Measurements from ENCODE around the gene TMTC1.

Gene TMTC1

GRCh38 chr12:29671742-29672141 is 112.0 kb downstream of the TMTC1 start:
- Histone ChIP-seq H3K36me3 (ENCODE audit: control insufficient read depth, insufficient read depth, low read length) (no peaks in the 10 kb centered on the region), H3K4me1 (ENCODE audit: control insufficient read depth, insufficient read depth, low read length) (no peaks in the 10 kb centered on the region), H3K27ac (ENCODE audit: low read depth, low read length) (no peak overlapping the region), H3K4me3 (ENCODE audit: low read length) (no peak overlapping the region), H3K9ac (ENCODE audit: low read length) (no peak overlapping the region), H3K27me3 (ENCODE audit: control insufficient read depth, insufficient read depth, low read length) (no peaks in the 10 kb centered on the region)

- no peaks in the 10 kb centered on the region for H3K36me3 ChIP-seq (ENCODE audit: control insufficient read depth, insufficient read depth, low read length)
- no peak overlapping the region for H3K4me3 ChIP-seq (ENCODE audit: low read length)
- no peak overlapping the region for H3K27ac ChIP-seq (ENCODE audit: low read depth, low read length)
- H3K4me1 ChIP-seq (ENCODE audit: control insufficient read depth, insufficient read depth, low read length) = no peaks in the 10 kb centered on the region
- H3K27me3 ChIP-seq (ENCODE audit: control insufficient read depth, insufficient read depth, low read length) = no peaks in the 10 kb centered on the region
- H3K9ac ChIP-seq (ENCODE audit: low read length) = no peak overlapping the region
These were observed 116.7 kb downstream of the TMTC1 start for GRCh38 chr12:29667011-29667410.

- H3K4me3 ChIP-seq (ENCODE audit: low read length) = no peak overlapping the region
- H3K27ac ChIP-seq (ENCODE audit: low read depth, low read length) = no peak overlapping the region
- H3K4me1 ChIP-seq (ENCODE audit: control insufficient read depth, insufficient read depth, low read length) = no peaks in the 10 kb centered on the region
- H3K27me3 ChIP-seq (ENCODE audit: control insufficient read depth, insufficient read depth, low read length) = no peaks in the 10 kb centered on the region
- H3K9ac ChIP-seq (ENCODE audit: low read length) = no peak overlapping the region
- no peaks in the 10 kb centered on the region for H3K36me3 ChIP-seq (ENCODE audit: control insufficient read depth, insufficient read depth, low read length)
These were observed 118.6 kb downstream of the TMTC1 start for GRCh38 chr12:29665107-29665506.

DNA sequence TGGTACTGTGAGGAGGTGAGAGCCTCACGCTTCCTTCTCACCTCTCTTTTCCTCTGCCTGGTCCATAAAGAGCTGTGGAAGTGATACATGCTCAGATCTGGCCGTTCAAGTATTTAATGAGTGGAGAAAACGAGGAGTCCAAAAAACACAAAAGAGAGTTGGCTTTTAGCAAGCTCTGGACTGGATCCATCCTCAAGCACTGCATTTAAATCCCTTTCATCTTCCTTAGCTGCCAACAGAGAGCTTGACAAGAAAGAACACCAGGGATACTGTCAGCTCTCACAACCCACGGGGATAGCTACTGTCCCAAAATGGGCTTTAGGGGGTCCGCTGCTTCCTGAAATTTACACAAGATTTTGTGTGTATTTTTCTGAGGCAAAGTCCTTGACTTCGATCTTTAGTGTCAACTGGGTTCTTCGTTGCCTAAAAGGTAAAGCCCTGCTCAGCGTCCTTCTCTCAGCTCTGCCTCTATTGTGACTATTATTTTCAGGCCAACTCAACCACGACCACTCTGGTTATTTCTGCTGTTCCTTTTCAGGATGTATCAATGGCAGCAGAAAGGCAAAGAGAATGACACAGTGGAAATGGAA is 120.9 kb downstream of the TMTC1 start:
- H3K4me3 ChIP-seq (ENCODE audit: low read length) = no peak overlapping the region
- no peaks in the 10 kb centered on the region for H3K36me3 ChIP-seq (ENCODE audit: control insufficient read depth, insufficient read depth, low read length)
- no peak overlapping the region for H3K9ac ChIP-seq (ENCODE audit: low read length)
- no peaks in the 10 kb centered on the region for H3K4me1 ChIP-seq (ENCODE audit: control insufficient read depth, insufficient read depth, low read length)
- no peak overlapping the region for H3K27ac ChIP-seq (ENCODE audit: low read depth, low read length)
- no peaks in the 10 kb centered on the region for H3K27me3 ChIP-seq (ENCODE audit: control insufficient read depth, insufficient read depth, low read length)

- Histone ChIP-seq H3K4me1 (ENCODE audit: control insufficient read depth, insufficient read depth, low read length) (no peaks in the 10 kb centered on the region), H3K36me3 (ENCODE audit: control insufficient read depth, insufficient read depth, low read length) (no peaks in the 10 kb centered on the region), H3K4me3 (ENCODE audit: low read length) (no peak overlapping the region), H3K27me3 (ENCODE audit: control insufficient read depth, insufficient read depth, low read length) (no peaks in the 10 kb centered on the region), H3K27ac (ENCODE audit: low read depth, low read length) (no peak overlapping the region), H3K9ac (ENCODE audit: low read length) (no peak overlapping the region)
These were observed 122.9 kb downstream of the TMTC1 start for GRCh38 chr12:29660847-29661246.

DNA sequence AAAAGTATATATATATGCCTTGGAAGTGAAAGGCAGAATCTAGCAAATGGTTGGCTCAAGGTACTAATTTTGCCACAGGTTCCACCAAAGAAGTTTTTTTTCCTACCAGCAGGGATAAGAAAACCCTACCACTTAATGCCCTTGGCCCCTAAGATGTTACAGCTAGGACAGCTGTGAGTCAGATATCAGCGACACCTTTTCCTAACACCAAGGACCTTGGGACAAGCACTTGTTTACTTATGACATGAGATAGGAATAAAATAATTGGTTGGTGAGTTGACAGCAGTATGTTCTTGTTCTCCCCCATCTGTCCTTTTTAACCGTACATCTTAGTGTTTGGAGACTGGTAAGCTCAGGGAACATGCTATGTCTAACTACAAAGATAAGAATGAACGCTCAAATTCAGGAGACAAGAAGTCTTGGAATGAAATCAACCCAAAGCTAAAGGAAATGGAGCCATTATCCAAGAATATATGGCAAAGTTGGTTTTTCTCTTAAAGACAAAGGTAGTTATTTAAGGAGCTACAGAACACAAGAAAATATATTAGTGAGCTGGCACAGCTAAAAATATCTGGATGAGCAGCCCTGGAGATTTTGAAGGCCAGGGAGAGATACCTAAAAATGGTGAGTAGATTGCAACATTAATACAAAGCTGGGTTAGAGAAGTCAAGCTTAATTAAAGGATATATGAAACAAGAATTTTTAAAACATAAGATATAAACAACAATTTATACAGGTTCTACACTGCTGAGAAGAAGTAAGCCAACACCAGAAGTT is 126.8 kb downstream of the TMTC1 start:
- no peaks in the 10 kb centered on the region for H3K4me1 ChIP-seq (ENCODE audit: control insufficient read depth, insufficient read depth, low read length)
- H3K36me3 ChIP-seq (ENCODE audit: control insufficient read depth, insufficient read depth, low read length) = no peaks in the 10 kb centered on the region
- H3K27ac ChIP-seq (ENCODE audit: low read depth, low read length) = no peak overlapping the region
- H3K9ac ChIP-seq (ENCODE audit: low read length) = no peak overlapping the region
- no peak overlapping the region for H3K4me3 ChIP-seq (ENCODE audit: low read length)
- no peaks in the 10 kb centered on the region for H3K27me3 ChIP-seq (ENCODE audit: control insufficient read depth, insufficient read depth, low read length)

- Histone ChIP-seq H3K4me3 (ENCODE audit: low read length) (no peak overlapping the region), H3K9ac (ENCODE audit: low read length) (no peak overlapping the region), H3K4me1 (ENCODE audit: control insufficient read depth, insufficient read depth, low read length) (no peaks in the 10 kb centered on the region), H3K36me3 (ENCODE audit: control insufficient read depth, insufficient read depth, low read length) (no peaks in the 10 kb centered on the region), H3K27ac (ENCODE audit: low read depth, low read length) (no peak overlapping the region), H3K27me3 (ENCODE audit: control insufficient read depth, insufficient read depth, low read length) (no peaks in the 10 kb centered on the region)
These were observed 127.9 kb downstream of the TMTC1 start for GRCh38 chr12:29655861-29656260.

DNA sequence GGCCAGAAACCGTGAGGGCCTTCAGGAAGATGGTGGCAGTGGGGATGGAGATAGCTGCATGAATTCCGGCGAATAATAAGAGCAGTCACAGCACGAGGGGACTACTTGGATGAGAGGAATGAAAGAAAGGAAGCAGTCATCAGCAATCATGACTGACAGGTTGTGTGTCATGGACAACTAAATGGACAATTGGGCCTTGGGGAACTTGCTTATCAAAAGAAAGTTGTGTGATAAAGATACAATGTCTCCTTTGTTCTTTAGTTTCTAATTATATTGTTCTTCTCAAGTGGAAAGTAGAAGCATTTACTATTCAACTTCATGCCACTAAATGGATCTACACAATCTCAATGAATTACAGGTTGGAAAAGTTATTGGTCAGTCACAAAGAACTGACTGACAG is 130.5 kb downstream of the TMTC1 start:
- no peaks in the 10 kb centered on the region for H3K36me3 ChIP-seq (ENCODE audit: control insufficient read depth, insufficient read depth, low read length)
- H3K27ac ChIP-seq (ENCODE audit: low read depth, low read length) = no peak overlapping the region
- H3K4me1 ChIP-seq (ENCODE audit: control insufficient read depth, insufficient read depth, low read length) = no peaks in the 10 kb centered on the region
- H3K4me3 ChIP-seq (ENCODE audit: low read length) = no peak overlapping the region
- no peaks in the 10 kb centered on the region for H3K27me3 ChIP-seq (ENCODE audit: control insufficient read depth, insufficient read depth, low read length)
- no peak overlapping the region for H3K9ac ChIP-seq (ENCODE audit: low read length)

DNA sequence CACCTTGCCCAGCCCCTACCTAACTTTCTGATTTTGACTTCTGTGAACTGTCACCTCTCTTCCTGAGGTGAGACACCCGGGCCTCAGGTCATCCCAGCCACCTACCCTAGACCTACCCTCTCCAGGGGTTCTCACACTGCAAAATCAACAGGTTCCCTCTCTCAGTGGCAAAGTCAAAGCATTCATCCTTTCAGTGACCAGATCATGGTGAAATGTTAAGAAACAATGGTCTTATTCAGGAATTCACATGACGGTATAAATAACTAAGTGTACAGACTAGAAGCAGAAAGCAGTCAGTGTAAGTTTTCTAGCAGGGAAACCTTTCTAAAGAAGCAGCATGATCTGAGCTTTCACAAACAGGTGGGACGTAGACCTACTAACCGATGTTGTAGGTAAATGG is 133.4 kb downstream of the TMTC1 start:
- no peak overlapping the region for H3K27ac ChIP-seq (ENCODE audit: low read depth, low read length)
- H3K4me3 ChIP-seq (ENCODE audit: low read length) = no peak overlapping the region
- H3K36me3 ChIP-seq (ENCODE audit: control insufficient read depth, insufficient read depth, low read length) = no peaks in the 10 kb centered on the region
- no peaks in the 10 kb centered on the region for H3K4me1 ChIP-seq (ENCODE audit: control insufficient read depth, insufficient read depth, low read length)
- no peak overlapping the region for H3K9ac ChIP-seq (ENCODE audit: low read length)
- no peaks in the 10 kb centered on the region for H3K27me3 ChIP-seq (ENCODE audit: control insufficient read depth, insufficient read depth, low read length)

DNA sequence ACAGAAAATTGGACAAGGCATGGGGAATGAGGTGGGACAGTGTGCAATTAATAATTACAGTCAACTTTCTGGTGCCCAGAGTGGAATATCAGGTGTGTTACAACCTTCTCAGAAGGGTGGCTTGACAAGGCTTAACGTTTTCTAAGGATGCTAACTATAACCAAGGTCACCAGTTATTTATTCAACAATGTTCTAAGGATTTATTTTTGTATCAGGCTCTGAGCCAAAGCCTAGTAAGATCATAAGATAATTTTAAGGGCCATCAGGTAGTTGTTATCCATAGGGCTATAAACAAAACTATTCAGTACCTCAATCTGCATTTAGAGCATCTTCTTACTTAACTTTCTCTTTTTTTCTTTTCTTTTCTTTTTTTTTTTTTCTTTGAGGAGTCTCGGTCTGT is 134.0 kb downstream of the TMTC1 start:
- no peak overlapping the region for H3K4me3 ChIP-seq (ENCODE audit: low read length)

DNA sequence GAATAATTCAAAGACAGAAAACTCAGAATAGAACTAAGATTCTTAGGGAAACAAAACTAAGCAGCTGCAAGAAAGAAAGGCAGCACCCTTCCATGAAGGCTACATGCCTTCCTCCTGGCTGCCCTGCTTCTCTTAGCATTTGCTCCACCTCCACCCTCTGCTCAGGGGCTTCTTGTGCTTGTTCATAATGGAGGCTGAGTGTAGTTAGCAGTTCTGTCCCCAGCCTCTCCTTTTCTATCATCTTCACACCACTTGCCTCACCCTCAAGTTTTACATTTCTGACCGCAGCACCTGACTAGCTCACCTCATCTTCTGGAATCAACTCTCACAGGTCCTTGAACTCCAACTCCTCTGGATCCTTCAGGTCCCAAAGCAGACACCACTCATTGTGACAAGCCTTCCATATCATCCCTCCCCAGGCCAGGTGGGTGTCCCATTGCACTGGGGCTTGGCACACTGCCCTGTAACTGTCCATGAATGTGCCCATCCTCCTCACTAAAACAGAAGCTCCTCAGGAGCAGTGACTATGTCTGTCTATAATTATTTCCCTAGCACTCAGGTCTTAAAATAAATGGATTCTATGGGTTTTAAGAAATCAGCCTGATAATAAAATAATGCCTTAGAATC is 139.1 kb downstream of the TMTC1 start:
- Histone ChIP-seq H3K27ac (ENCODE audit: low read depth, low read length) (no peak overlapping the region), H3K4me1 (ENCODE audit: control insufficient read depth, insufficient read depth, low read length) (no peaks in the 10 kb centered on the region), H3K4me3 (ENCODE audit: low read length) (no peak overlapping the region), H3K27me3 (ENCODE audit: control insufficient read depth, insufficient read depth, low read length) (no peaks in the 10 kb centered on the region), H3K9ac (ENCODE audit: low read length) (no peak overlapping the region), H3K36me3 (ENCODE audit: control insufficient read depth, insufficient read depth, low read length) (no peaks in the 10 kb centered on the region)

More for the DNA sequence above, 134.0 kb downstream of the TMTC1 start:
- Histone ChIP-seq H3K4me1 (ENCODE audit: control insufficient read depth, insufficient read depth, low read length) (no peaks in the 10 kb centered on the region), H3K27me3 (ENCODE audit: control insufficient read depth, insufficient read depth, low read length) (no peaks in the 10 kb centered on the region), H3K9ac (ENCODE audit: low read length) (no peak overlapping the region), H3K36me3 (ENCODE audit: control insufficient read depth, insufficient read depth, low read length) (no peaks in the 10 kb centered on the region), H3K27ac (ENCODE audit: low read depth, low read length) (no peak overlapping the region)

DNA sequence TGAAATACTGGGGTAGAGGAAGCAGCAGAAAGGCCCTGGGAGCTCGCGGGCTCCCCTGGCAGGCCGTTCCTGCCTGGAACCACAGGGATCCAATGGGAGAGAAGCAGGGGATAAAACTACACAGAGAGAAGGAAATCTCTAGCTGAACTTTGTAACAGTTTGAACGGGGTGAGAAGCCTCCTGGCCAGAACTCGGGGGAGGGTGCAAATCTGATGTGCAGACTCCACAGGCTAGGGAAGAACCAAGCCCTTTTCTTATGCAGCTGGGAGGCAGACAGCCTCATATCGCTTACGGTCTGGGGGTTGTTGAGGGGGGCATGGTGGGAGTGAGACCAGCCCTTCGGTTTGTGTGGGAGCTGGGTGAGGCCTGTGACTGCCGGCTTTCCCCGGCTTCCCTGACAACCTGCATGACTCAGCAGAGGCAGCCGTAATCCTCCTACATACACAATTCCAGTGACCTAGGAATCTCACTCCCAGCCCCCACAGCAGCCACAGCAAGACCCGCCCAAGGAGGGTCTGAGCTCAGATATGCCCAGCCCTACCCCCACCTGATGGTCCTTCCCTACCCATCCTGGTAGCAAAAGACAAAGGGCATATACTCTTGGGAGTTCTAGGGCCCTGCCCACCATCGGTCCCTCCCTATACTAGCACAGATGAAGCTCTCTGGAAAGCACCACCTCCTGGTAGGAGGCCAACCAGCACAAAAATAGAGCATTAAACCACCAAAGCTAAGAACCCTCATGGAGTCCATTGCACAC is 143.0 kb downstream of the TMTC1 start:
- Histone ChIP-seq H3K27ac (ENCODE audit: low read depth, low read length) (peak overlapping the region; percentile 14), H3K36me3 (ENCODE audit: control insufficient read depth, insufficient read depth, low read length) (no peaks in the 10 kb centered on the region), H3K27me3 (ENCODE audit: control insufficient read depth, insufficient read depth, low read length) (no peaks in the 10 kb centered on the region), H3K4me1 (ENCODE audit: control insufficient read depth, insufficient read depth, low read length) (no peaks in the 10 kb centered on the region), H3K9ac (ENCODE audit: low read length) (no peak overlapping the region), H3K4me3 (ENCODE audit: low read length) (no peak overlapping the region)
